Measurements from ENCODE around the gene OR10C1. TPM values are rescaled to one million over a fixed set of nuclear protein-coding genes. Genes with fewer than 3 reads are reported as not detected.

Gene OR10C1
- total and polyA plus RNA-seq, 10 of the 15 experiments (the other 5 are each of a cell fraction or from before 2014, with no cell fraction given) = not detected

GRCh38 chr6:29424575-29424974 lies 14.5 kb upstream of the OR10C1 start (continued):
- TF ChIP-seq MLLT1 (IDR thresholded peaks at IDR 0.05) = no peak

GRCh38 chr6:29425075-29425474 lies 14.0 kb upstream of the OR10C1 start:
- FAIRE-seq (no peak), ATAC-seq (no peak), DNase-seq (ENCODE audit: low read depth, low spot score) (no peak)
- Histone ChIP-seq H3K27ac (ENCODE audit: control insufficient read depth, insufficient read depth) (no peak overlapping the region), H3K9ac (ENCODE audit: control insufficient read depth, insufficient read depth, low read length) (no peak overlapping the region), H3K27me3 (replicated peaks in 1 of 2; ENCODE audit: control insufficient read depth in 2 of 2, insufficient read depth in 2 of 2, low read length in 1 of 2) (no peaks in the 10 kb centered on the region), H3K4me1 (ENCODE audit: control insufficient read depth, insufficient read depth, low read length) (no peaks in the 10 kb centered on the region), H3K4me3 (no peak overlapping the region), H3K36me3 (ENCODE audit: control insufficient read depth in 2 of 2, insufficient read depth in 2 of 2, low read length in 1 of 2) (no peaks in the 10 kb centered on the region), H2AFZ (ENCODE audit: control insufficient read depth, low read depth, low read length) (no peak overlapping the region), H3K9me3 (replicated peaks; ENCODE audit: control insufficient read depth, insufficient read depth, low read length) (no peaks in the 10 kb centered on the region), H3K79me2 (ENCODE audit: control insufficient read depth, insufficient read depth, low read length) (no peaks in the 10 kb centered on the region), H3K4me2 (ENCODE audit: control insufficient read depth, insufficient read depth) (no peak overlapping the region), H4K20me1 (ENCODE audit: control insufficient read depth, insufficient read depth) (no peaks in the 10 kb centered on the region)
- no TSS peak for BruUV-seq (replicated peaks)
- CTCF ChIA-PET = no interaction called here
- SMC1A ChIA-PET (ENCODE audit: uncharacterized antibody, unreplicated experiment) = interaction anchor here (1.1 kb wide), 1 partner anchor 48 kb away, joined by 3 read pairs; no protein-coding TSS in a partner anchor
- RAD21 ChIA-PET (ENCODE audit: unreplicated experiment) = no interaction called here
- no peak for TF ChIP-seq ATF7 (IDR thresholded peaks at IDR 0.05; ENCODE audit: low read depth)
- no peak for TF ChIP-seq SP1 (IDR thresholded peaks at IDR 0.05; ENCODE audit: low read depth, low read length)
- no peak for TF ChIP-seq CEBPB (IDR thresholded peaks at IDR 0.05; ENCODE audit: borderline replicate concordance in 1 of 2, low read depth in 2 of 2, low read length in 2 of 2)
- TF ChIP-seq PRDM15 (CRISPR knock-in tag; IDR thresholded peaks at IDR 0.05) = no peak
- in situ Hi-C loops (cut with MboI) = no loop called here
- 6% methylated on average over 1 of the region's 1 CpG for WGBS (ENCODE audit: insufficient coverage, insufficient replicate concordance, low lambda C conversion rate, missing lambda C conversion rate)
- POLR2A ChIA-PET = no interaction called here
- intact Hi-C loops (cut with micrococcal nuclease; ENCODE audit: unreplicated experiment) = no loop called here
